OCI-LY7 (cell line): ENCODE measurements around the gene COL18A1.

Experiments
- CTCF ChIP-seq: fragments of 200-600 bp; sonication (generic); conservative IDR thresholded peaks from 2 replicates; pipeline ENCODE4 v1.5.1; 2014; ENCODE audit warnings: mild to moderate bottlenecking, antibody characterized with exemption, low read length, moderate library complexity, mixed read lengths
- EZH2phosphoT487 ChIP-seq: fragments of 200-600 bp; sonication (generic); IDR thresholded peaks from 2 replicates; pipeline ENCODE4 v1.6.1; 2018; ENCODE audit warnings: low read depth, borderline replicate concordance, mild to moderate bottlenecking, mixed run types, antibody characterized with exemption, low read length, moderate library complexity, mixed read lengths

DNA sequence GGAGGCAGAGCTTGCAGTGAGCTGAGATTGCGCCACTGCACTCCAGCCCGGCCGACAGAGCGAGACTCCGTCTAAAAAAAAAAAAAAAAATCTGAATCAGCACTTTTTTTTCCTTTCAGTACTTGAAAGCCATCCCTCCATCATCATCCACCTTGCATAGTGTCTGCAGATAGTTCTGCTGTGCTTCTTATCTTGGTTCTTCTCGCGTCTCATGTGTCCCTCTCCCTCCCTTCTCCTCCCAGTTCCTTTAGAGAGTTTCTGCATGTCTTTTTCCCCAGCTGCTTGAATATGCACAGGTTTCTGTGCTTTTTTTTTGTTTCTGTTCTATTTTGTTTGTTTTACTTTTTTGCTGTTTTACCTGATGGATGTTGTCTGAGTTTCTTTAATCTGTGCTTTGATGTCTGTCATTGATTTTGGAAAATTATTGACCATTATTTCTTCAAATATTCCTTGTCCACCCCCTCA, 3.9 kb upstream of the COL18A1 start:
- no peak for TF ChIP-seq CTCF
- TF ChIP-seq EZH2phosphoT487 = no peak
